Measurements from ENCODE around the gene NDUFA12. TPM values are rescaled to one million over a fixed set of nuclear protein-coding genes. Genes with fewer than 3 reads are reported as not detected.
"Not testable (repeated sequence)": the region's sequence is repeated elsewhere in the genome, so short reads cannot be mapped to it uniquely, and the experiment has no call there.

The NDUFA12 gene
- total RNA-seq, 6 donors from 2014 or later: 24.1 to 74.2 (median 65.4) TPM

GRCh38 chr12:94994312-94994711, 9.2 kb downstream of the NDUFA12 start:
- Histone ChIP-seq H3K27me3 (no peaks in the 10 kb centered on the region), H3K4me3 (no peak overlapping the region), H3K4me1 (peaks cover 0 to 5% (median 3%) of the 10 kb centered on the region in 4 donors), H3K36me3 (peaks cover 3 to 39% (median 25%) of the 10 kb centered on the region in 4 donors), H3K27ac (no peak overlapping the region), H3K9me3 (no peaks in the 10 kb centered on the region)
- DNase-seq (no peak), ATAC-seq (ENCODE audit: low FRiP score in 2 of 2) (no peak)
- TF ChIP-seq POLR2AphosphoS5 (IDR thresholded peaks at IDR 0.05): no peak
- no peak for TF ChIP-seq CTCF (IDR thresholded peaks at IDR 0.05)
- TF ChIP-seq POLR2A (IDR thresholded peaks at IDR 0.05): no peak
- no peak for TF ChIP-seq EP300 (IDR thresholded peaks at IDR 0.05)
- 88 to 94% methylated on average over 2 of the region's 2 CpGs for whole genome bisulfite sequencing, 2 donors

- not testable (repeated sequence) for H3K9me3 ChIP-seq; H3K27me3 ChIP-seq; H3K4me3 ChIP-seq; DNase-seq; H3K27ac ChIP-seq; H3K4me1 ChIP-seq; ATAC-seq (ENCODE audit: low FRiP score in 2 of 2)
- WGBS, 2 donors: 74 to 79% methylated on average over 3 of the region's 3 CpGs
- H3K36me3 ChIP-seq: peaks cover 3 to 39% (median 25%) of the 10 kb centered on the region in 4 donors
These were observed 9.6 kb downstream of the NDUFA12 start for GRCh38 chr12:94993855-94994254.

- ATAC-seq (ENCODE audit: low FRiP score in 2 of 2): no peak
- H3K27ac ChIP-seq: no peak overlapping the region
- no peak overlapping the region for H3K4me3 ChIP-seq
- DNase-seq: no peak
- peaks cover 0 to 33% (median 21%) of the 10 kb centered on the region in 4 donors for H3K36me3 ChIP-seq
- no peaks in the 10 kb centered on the region for H3K9me3 ChIP-seq
- WGBS, 2 donors: 81 to 90% methylated on average over 3 of the region's 3 CpGs
- H3K27me3 ChIP-seq: no peaks in the 10 kb centered on the region
- TF ChIP-seq POLR2A (IDR thresholded peaks at IDR 0.05): no peak
- no peak for TF ChIP-seq CTCF (IDR thresholded peaks at IDR 0.05)
- TF ChIP-seq POLR2AphosphoS5 (IDR thresholded peaks at IDR 0.05): no peak
- no peak for TF ChIP-seq EP300 (IDR thresholded peaks at IDR 0.05)
- no peaks in the 10 kb centered on the region for H3K4me1 ChIP-seq
These were observed 13.3 kb downstream of the NDUFA12 start for GRCh38 chr12:94990222-94990621.

GRCh38 chr12:94988471-94988870, 15.0 kb downstream of the NDUFA12 start:
- WGBS, 2 donors: 65 to 68% methylated on average over 6 of the region's 6 CpGs
- no peak for DNase-seq
- Histone ChIP-seq H3K9me3 (no peaks in the 10 kb centered on the region), H3K27me3 (no peaks in the 10 kb centered on the region), H3K36me3 (peaks cover 0 to 29% (median 11%) of the 10 kb centered on the region in 4 donors), H3K4me1 (no peaks in the 10 kb centered on the region), H3K4me3 (no peak overlapping the region), H3K27ac (no peak overlapping the region)
- TF ChIP-seq EP300 (IDR thresholded peaks at IDR 0.05) (no peak), CTCF (IDR thresholded peaks at IDR 0.05) (no peak), POLR2A (IDR thresholded peaks at IDR 0.05) (no peak), POLR2AphosphoS5 (IDR thresholded peaks at IDR 0.05) (no peak)
- no peak for ATAC-seq (ENCODE audit: low FRiP score in 2 of 2)

GRCh38 chr12:94987801-94988200, 15.7 kb downstream of the NDUFA12 start:
- TF ChIP-seq POLR2AphosphoS5 (IDR thresholded peaks at IDR 0.05) (no peak), CTCF (IDR thresholded peaks at IDR 0.05) (no peak), EP300 (IDR thresholded peaks at IDR 0.05) (no peak), POLR2A (IDR thresholded peaks at IDR 0.05) (no peak)
- DNase-seq: no peak
- WGBS, 2 donors: 57 to 65% methylated on average over 2 of the region's 2 CpGs
- no peak overlapping the region for H3K27ac ChIP-seq
- H3K9me3 ChIP-seq: no peaks in the 10 kb centered on the region
- no peak overlapping the region for H3K4me3 ChIP-seq
- H3K36me3 ChIP-seq: peaks cover 0 to 28% (median 7%) of the 10 kb centered on the region in 4 donors
- no peak for ATAC-seq (ENCODE audit: low FRiP score in 2 of 2)
- H3K4me1 ChIP-seq: no peaks in the 10 kb centered on the region
- no peaks in the 10 kb centered on the region for H3K27me3 ChIP-seq
